GM23338 (cell line): Measurements from ENCODE around the gene C2CD5. TPM values are rescaled to one million over a fixed set of nuclear protein-coding genes. Genes with fewer than 3 reads are reported as not detected.

Experiments
- ATAC-seq: fragments of 200-7000 bp; cut with Tn5 transposase; 3 replicates; pipeline ENCODE4 v1.9.1; 2020
- DNase-seq: peaks from one replicate; pipeline ENCODE4 v3.0.0-alpha.2; 2015; ENCODE audit warnings: low spot score
- H2AFZ ChIP-seq: fragments of 200-600 bp; sonication (generic); 2 replicates; pipeline ENCODE4 v1.8.0; 2016; ENCODE audit warnings: antibody characterized with exemption, mild to moderate bottlenecking, moderate library complexity
- H3F3A ChIP-seq: fragments of 200-600 bp; sonication (generic); replicated peaks from 2 replicates; pipeline ENCODE4 v1.8.0; 2017; ENCODE audit warnings: antibody characterized with exemption, mixed run types, low read depth
- H3K27ac ChIP-seq: fragments of 200-600 bp; sonication (generic); 2 replicates; pipeline ENCODE4 v1.6.1; 2016; ENCODE audit warnings: low read depth
- H3K27me3 ChIP-seq: fragments of 200-600 bp; sonication (generic); 2 replicates; pipeline ENCODE4 v1.8.0; 2016; ENCODE audit warnings: mild to moderate bottlenecking, mixed run types, moderate library complexity; ENCODE audit not compliant: insufficient read depth
- H3K36me3 ChIP-seq: fragments of 200-600 bp; sonication (generic); 2 replicates; pipeline ENCODE4 v1.8.0; 2016; ENCODE audit warnings: mild to moderate bottlenecking; ENCODE audit not compliant: insufficient read depth
- H3K4me1 ChIP-seq: fragments of 200-600 bp; sonication (generic); 2 replicates; pipeline ENCODE4 v1.8.0; 2016; ENCODE audit warnings: mild to moderate bottlenecking, moderate library complexity; ENCODE audit not compliant: insufficient read depth
- H3K4me2 ChIP-seq: fragments of 200-600 bp; sonication (generic); 2 replicates; pipeline ENCODE4 v1.7.1; 2017; ENCODE audit warnings: mixed run types
- H3K4me3 ChIP-seq: fragments of 200-600 bp; sonication (generic); 2 replicates; pipeline ENCODE4 v1.6.1; 2016; ENCODE audit warnings: mixed run types
- H3K79me2 ChIP-seq: fragments of 200-600 bp; sonication (generic); replicated peaks from 2 replicates; pipeline ENCODE4 v1.8.0; 2017; ENCODE audit warnings: mild to moderate bottlenecking; ENCODE audit not compliant: insufficient read depth
- H3K9me2 ChIP-seq: fragments of 200-600 bp; sonication (generic); 2 replicates; pipeline ENCODE4 v1.8.0; 2017; ENCODE audit not compliant: insufficient read depth
- H4K20me1 ChIP-seq: fragments of 200-600 bp; sonication (generic); replicated peaks from 2 replicates; pipeline ENCODE4 v1.8.0; 2017; ENCODE audit warnings: mild to moderate bottlenecking; ENCODE audit not compliant: insufficient read depth
- H3K27ac Mint-ChIP-seq: 2 replicates; pipeline ENCODE4 v1.8.0; 2020; ENCODE audit warnings: inconsistent platforms, mild to moderate bottlenecking, moderate library complexity, mixed read lengths
- H3K27me3 Mint-ChIP-seq: 3 replicates; pipeline ENCODE4 v1.8.0; 2022; ENCODE audit warnings: low read depth, mild to moderate bottlenecking, moderate library complexity, mixed read lengths, inconsistent platforms; ENCODE audit not compliant: insufficient read depth, poor library complexity
- H3K36me3 Mint-ChIP-seq: 3 replicates; pipeline ENCODE4 v1.8.0; 2021; ENCODE audit warnings: low read depth, mild to moderate bottlenecking, inconsistent platforms, moderate library complexity, mixed read lengths
- H3K4me1 Mint-ChIP-seq: 3 replicates; pipeline ENCODE4 v1.8.0; 2020; ENCODE audit warnings: mild to moderate bottlenecking, inconsistent platforms, mixed read lengths
- H3K4me3 Mint-ChIP-seq: 3 replicates; pipeline ENCODE4 v1.8.0; 2021; ENCODE audit warnings: moderate library complexity, mild to moderate bottlenecking, inconsistent platforms, mixed read lengths
- H3K9me3 Mint-ChIP-seq: 3 replicates; pipeline ENCODE4 v1.8.0; 2020; ENCODE audit warnings: moderate library complexity, mild to moderate bottlenecking, inconsistent platforms, mixed read lengths
- CREB1 ChIP-seq: fragments of 250-450 bp; sonication (Bioruptor Pico); IDR thresholded peaks from 2 replicates; pipeline ENCODE4 v1.5.0; 2020; ENCODE audit warnings: low read depth, mild to moderate bottlenecking, moderate library complexity
- ETS1 ChIP-seq: IDR thresholded peaks from 2 replicates; pipeline ENCODE4 v1.6.1; 2016; ENCODE audit warnings: antibody characterized with exemption
- EZH2 ChIP-seq: fragments of 200-600 bp; sonication (generic); IDR thresholded peaks from one replicate; pipeline ENCODE4 v1.8.0; 2017; ENCODE audit warnings: antibody characterized with exemption, mild to moderate bottlenecking, low read depth; ENCODE audit not compliant: unreplicated experiment
- JUNB ChIP-seq: IDR thresholded peaks from one replicate; pipeline ENCODE4 v1.6.1; 2016; ENCODE audit warnings: antibody characterized with exemption; ENCODE audit not compliant: unreplicated experiment
- POLR2AphosphoS5 ChIP-seq: IDR thresholded peaks from 2 replicates; pipeline ENCODE4 v1.6.1; 2016; ENCODE audit warnings: antibody characterized with exemption, low read depth
- ZNF462 ChIP-seq: fragments of 250-450 bp; sonication (Bioruptor Pico); IDR thresholded peaks from 2 replicates; pipeline ENCODE4 v1.5.0; 2020; ENCODE audit warnings: mild to moderate bottlenecking, moderate library complexity
- polyA plus RNA-seq: library from polyadenylated mRNA; unstranded; fragments of >200 nt; fragmentation: Nextera tagmentation; extraction: Ambion mirVana; gene quantifications from 2 replicates; pipeline ENCODE4 v1.2.1, GENCODE V29; 2016
- total RNA-seq: library from RNA; depleted of rRNA; stranded (reverse); fragments of >200 nt; shearing (Covaris generic); gene quantifications from 2 replicates; pipeline ENCODE4 v1.2.3, GENCODE V29; 2014

Gene C2CD5
- total and polyA plus RNA-seq, 2 experiments from 2014 or later, result 22.0 to 68.6 TPM

GRCh38 chr12:22458298-22458937 lies 85.9 kb downstream of the C2CD5 start:
- Histone ChIP-seq H3K9me2 (no peaks in the 10 kb centered on the region), H3F3A (no peaks in the 10 kb centered on the region), H3K27me3 (no peaks in the 10 kb centered on the region), H3K4me2 (no peak overlapping the region), H2AFZ (no peak overlapping the region), H3K79me2 (no peaks in the 10 kb centered on the region), H3K27ac (no peak overlapping the region), H3K36me3 (no peaks in the 10 kb centered on the region), H3K4me1 (no peaks in the 10 kb centered on the region), H3K4me3 (no peak overlapping the region), H4K20me1 (no peaks in the 10 kb centered on the region; the same call in 1 of the 2 replicates)
- Mint-ChIP-seq H3K27me3 (no peaks in the 10 kb centered on the region), H3K9me3 (no peaks in the 10 kb centered on the region), H3K27ac (no peak overlapping the region), H3K4me3 (no peak overlapping the region), H3K36me3 (no peaks in the 10 kb centered on the region; the same call in 1 of the 3 replicates), H3K4me1 (peaks cover 3% of the 10 kb centered on the region; the same call in 2 of the 3 replicates)
- ATAC-seq, result no peak
- no peak for DNase-seq
- TF ChIP-seq CREB1 (CRISPR knock-in tag), result 0 out of 2 replicates have a peak, but pooled peaks have one; percentile 13
- no peak for TF ChIP-seq EZH2
- no peak for TF ChIP-seq JUNB
- no peak for TF ChIP-seq POLR2AphosphoS5
- TF ChIP-seq ZNF462 (CRISPR knock-in tag), result no peak
- no peak for TF ChIP-seq ETS1
